ENCODE results near the gene MAGOH.

MAGOH gene

GRCh38 chr1:53183095-53183990, 55.0 kb downstream of the MAGOH start:
- H3K4me3 ChIP-seq (ENCODE audit: low read depth in 1 of 2, low read length in 2 of 2): no peak overlapping the region
- no peak overlapping the region for H3K4me2 ChIP-seq (ENCODE audit: insufficient read depth, low read length)
- TF ChIP-seq CTCF (IDR thresholded peaks at IDR 0.05; ENCODE audit: borderline replicate concordance, extremely low read depth, low read length, poor library complexity, severe bottlenecking) (no peak), EZH2 (IDR thresholded peaks at IDR 0.05; ENCODE audit: borderline replicate concordance, low read depth, low read length, severe bottlenecking) (no peak)
- ATAC-seq (ENCODE audit: insufficient read depth, low read depth) (no peak), DNase-seq (no peak)
- H2AFZ ChIP-seq (ENCODE audit: low read depth, low read length): no peak overlapping the region
- no peaks in the 10 kb centered on the region for H3K4me1 ChIP-seq (ENCODE audit: insufficient read depth, low read length)
- no peaks in the 10 kb centered on the region for H3K36me3 ChIP-seq (ENCODE audit: insufficient read depth, low read length)
- no peaks in the 10 kb centered on the region for H4K20me1 ChIP-seq (ENCODE audit: insufficient read depth, low read length)
- no peak overlapping the region for H3K27ac ChIP-seq (ENCODE audit: low read length)
- peaks cover 10% of the 10 kb centered on the region for H3K27me3 ChIP-seq (ENCODE audit: insufficient read depth, low read length, poor library complexity)
- H3K9ac ChIP-seq (ENCODE audit: low read depth, low read length): no peak overlapping the region
- H3K79me2 ChIP-seq (ENCODE audit: insufficient read depth, low read length): no peaks in the 10 kb centered on the region
- H3K9me3 ChIP-seq (ENCODE audit: insufficient read depth, low read length, severe bottlenecking): no peaks in the 10 kb centered on the region

GRCh38 chr1:53182716-53183094, 55.6 kb downstream of the MAGOH start:
- Histone ChIP-seq H4K20me1 (ENCODE audit: insufficient read depth, low read length) (no peaks in the 10 kb centered on the region), H3K27ac (ENCODE audit: low read length) (no peak overlapping the region), H2AFZ (ENCODE audit: low read depth, low read length) (no peak overlapping the region), H3K4me3 (ENCODE audit: low read depth in 1 of 2, low read length in 2 of 2) (no peak overlapping the region), H3K4me2 (ENCODE audit: insufficient read depth, low read length) (no peak overlapping the region), H3K27me3 (ENCODE audit: insufficient read depth, low read length, poor library complexity) (peaks cover 8% of the 10 kb centered on the region), H3K36me3 (ENCODE audit: insufficient read depth, low read length) (no peaks in the 10 kb centered on the region), H3K9me3 (ENCODE audit: insufficient read depth, low read length, severe bottlenecking) (no peaks in the 10 kb centered on the region), H3K9ac (ENCODE audit: low read depth, low read length) (no peak overlapping the region), H3K4me1 (ENCODE audit: insufficient read depth, low read length) (no peaks in the 10 kb centered on the region), H3K79me2 (ENCODE audit: insufficient read depth, low read length) (no peaks in the 10 kb centered on the region)
- TF ChIP-seq CTCF (IDR thresholded peaks at IDR 0.05; ENCODE audit: borderline replicate concordance, extremely low read depth, low read length, poor library complexity, severe bottlenecking) (no peak), EZH2 (IDR thresholded peaks at IDR 0.05; ENCODE audit: borderline replicate concordance, low read depth, low read length, severe bottlenecking) (no peak)
- DNase-seq (no peak), ATAC-seq (ENCODE audit: insufficient read depth, low read depth) (no peak)

GRCh38 chr1:53182111-53182593, 56.2 kb downstream of the MAGOH start:
- H2AFZ ChIP-seq (ENCODE audit: low read depth, low read length): no peak overlapping the region
- H3K4me3 ChIP-seq (ENCODE audit: low read depth in 1 of 2, low read length in 2 of 2): no peak overlapping the region
- H3K4me1 ChIP-seq (ENCODE audit: insufficient read depth, low read length): no peaks in the 10 kb centered on the region
- H3K4me2 ChIP-seq (ENCODE audit: insufficient read depth, low read length): no peak overlapping the region
- H3K36me3 ChIP-seq (ENCODE audit: insufficient read depth, low read length): no peaks in the 10 kb centered on the region
- H3K27ac ChIP-seq (ENCODE audit: low read length): no peak overlapping the region
- DNase-seq (peak; percentile 78), ATAC-seq (ENCODE audit: insufficient read depth, low read depth) (peak; percentile 94)
- H3K79me2 ChIP-seq (ENCODE audit: insufficient read depth, low read length): no peaks in the 10 kb centered on the region
- TF ChIP-seq CTCF (IDR thresholded peaks at IDR 0.05; ENCODE audit: borderline replicate concordance, extremely low read depth, low read length, poor library complexity, severe bottlenecking) (peak; percentile 93), EZH2 (IDR thresholded peaks at IDR 0.05; ENCODE audit: borderline replicate concordance, low read depth, low read length, severe bottlenecking) (no peak)
- no peaks in the 10 kb centered on the region for H3K9me3 ChIP-seq (ENCODE audit: insufficient read depth, low read length, severe bottlenecking)
- no peak overlapping the region for H3K9ac ChIP-seq (ENCODE audit: low read depth, low read length)
- H4K20me1 ChIP-seq (ENCODE audit: insufficient read depth, low read length): no peaks in the 10 kb centered on the region
- H3K27me3 ChIP-seq (ENCODE audit: insufficient read depth, low read length, poor library complexity): peaks cover 3% of the 10 kb centered on the region

Data from DND-41 (cell line).